Testis (tissue), 2 donors: ENCODE measurements around the gene WDR20.

Experiments
- POLR2A ChIP-seq: fragments of 450-650 bp; IDR thresholded peaks from one replicate; pipeline ENCODE4 v1.6.1; 2017; ENCODE audit warnings: antibody characterized with exemption, mild to moderate bottlenecking, moderate library complexity
- TF ChIP-seq, protein P1 (sequence below), 3 experiments: fragments of 450-650 bp in 2 of 3; fragments of 200-600 bp in 1 of 3; sonication (generic) in 1 of 3; IDR thresholded peaks; one replicate each; pipeline ENCODE4 v1.5.1; 2016 to 2019; ENCODE audit warnings: antibody characterized with exemption in 3 of 3, mild to moderate bottlenecking in 2 of 3, moderate library complexity in 1 of 3

DNA sequence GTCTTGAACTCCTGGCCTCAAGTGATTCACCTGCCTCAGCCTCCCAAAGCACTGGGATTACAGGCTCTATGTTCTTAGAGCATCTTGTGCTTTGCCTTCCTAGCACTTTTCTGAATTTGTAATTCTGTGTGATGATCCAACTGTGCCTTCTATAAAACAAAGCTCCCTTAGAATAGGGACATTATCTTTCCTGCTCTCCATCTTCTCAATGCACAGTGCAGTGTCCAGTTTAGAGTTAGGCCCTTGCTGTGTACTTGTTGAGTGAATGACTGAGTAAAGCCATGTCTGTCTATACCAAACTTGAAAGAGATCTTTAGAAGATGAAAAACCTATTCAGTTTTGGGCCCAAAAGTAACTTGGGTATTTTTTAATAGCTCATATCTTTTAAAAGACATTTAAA is 5.2 kb downstream of the WDR20 start:
- TF ChIP-seq, protein P1, sequence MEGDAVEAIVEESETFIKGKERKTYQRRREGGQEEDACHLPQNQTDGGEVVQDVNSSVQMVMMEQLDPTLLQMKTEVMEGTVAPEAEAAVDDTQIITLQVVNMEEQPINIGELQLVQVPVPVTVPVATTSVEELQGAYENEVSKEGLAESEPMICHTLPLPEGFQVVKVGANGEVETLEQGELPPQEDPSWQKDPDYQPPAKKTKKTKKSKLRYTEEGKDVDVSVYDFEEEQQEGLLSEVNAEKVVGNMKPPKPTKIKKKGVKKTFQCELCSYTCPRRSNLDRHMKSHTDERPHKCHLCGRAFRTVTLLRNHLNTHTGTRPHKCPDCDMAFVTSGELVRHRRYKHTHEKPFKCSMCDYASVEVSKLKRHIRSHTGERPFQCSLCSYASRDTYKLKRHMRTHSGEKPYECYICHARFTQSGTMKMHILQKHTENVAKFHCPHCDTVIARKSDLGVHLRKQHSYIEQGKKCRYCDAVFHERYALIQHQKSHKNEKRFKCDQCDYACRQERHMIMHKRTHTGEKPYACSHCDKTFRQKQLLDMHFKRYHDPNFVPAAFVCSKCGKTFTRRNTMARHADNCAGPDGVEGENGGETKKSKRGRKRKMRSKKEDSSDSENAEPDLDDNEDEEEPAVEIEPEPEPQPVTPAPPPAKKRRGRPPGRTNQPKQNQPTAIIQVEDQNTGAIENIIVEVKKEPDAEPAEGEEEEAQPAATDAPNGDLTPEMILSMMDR (IDR thresholded peaks at IDR 0.05): no peak
- no peak for TF ChIP-seq POLR2A
